ENCODE data around the gene SFRP2. TPM values are rescaled to one million over a fixed set of nuclear protein-coding genes. Genes with fewer than 3 reads are reported as not detected.

The SFRP2 gene
- total and polyA plus RNA-seq, 9 donors, result 0.63 to 96.2 (median 11.7) TPM; not detected in 3

GRCh38 chr4:153781280-153781679 is 7.6 kb downstream of the SFRP2 start:
- no peak for TF ChIP-seq EP300 (IDR thresholded peaks at IDR 0.05)
- Histone ChIP-seq H3K27ac (no peak overlapping the region), H3K4me1 (ENCODE audit: insufficient read depth) (no peaks in the 10 kb centered on the region), H3K27me3 (no peaks in the 10 kb centered on the region), H3K9me3 (no peaks in the 10 kb centered on the region), H3K4me3 (no peak overlapping the region), H3K36me3 (no peaks in the 10 kb centered on the region)
- no peak for DNase-seq
- intact Hi-C loops (cut with DNase I), result loop anchor here in 1 of 4 donors (10.0 kb wide), 1 partner anchor 534 kb away; no protein-coding TSS in a partner anchor
- WGBS, 3 donors, result 88 to 90% (median 90%) methylated on average over 17 of the region's 17 CpGs

GRCh38 chr4:153780876-153781275 is 8.0 kb downstream of the SFRP2 start:
- H3K27ac ChIP-seq, result no peak overlapping the region
- H3K9me3 ChIP-seq, result no peaks in the 10 kb centered on the region
- DNase-seq, result no peak
- no peaks in the 10 kb centered on the region for H3K27me3 ChIP-seq
- TF ChIP-seq, protein P1, sequence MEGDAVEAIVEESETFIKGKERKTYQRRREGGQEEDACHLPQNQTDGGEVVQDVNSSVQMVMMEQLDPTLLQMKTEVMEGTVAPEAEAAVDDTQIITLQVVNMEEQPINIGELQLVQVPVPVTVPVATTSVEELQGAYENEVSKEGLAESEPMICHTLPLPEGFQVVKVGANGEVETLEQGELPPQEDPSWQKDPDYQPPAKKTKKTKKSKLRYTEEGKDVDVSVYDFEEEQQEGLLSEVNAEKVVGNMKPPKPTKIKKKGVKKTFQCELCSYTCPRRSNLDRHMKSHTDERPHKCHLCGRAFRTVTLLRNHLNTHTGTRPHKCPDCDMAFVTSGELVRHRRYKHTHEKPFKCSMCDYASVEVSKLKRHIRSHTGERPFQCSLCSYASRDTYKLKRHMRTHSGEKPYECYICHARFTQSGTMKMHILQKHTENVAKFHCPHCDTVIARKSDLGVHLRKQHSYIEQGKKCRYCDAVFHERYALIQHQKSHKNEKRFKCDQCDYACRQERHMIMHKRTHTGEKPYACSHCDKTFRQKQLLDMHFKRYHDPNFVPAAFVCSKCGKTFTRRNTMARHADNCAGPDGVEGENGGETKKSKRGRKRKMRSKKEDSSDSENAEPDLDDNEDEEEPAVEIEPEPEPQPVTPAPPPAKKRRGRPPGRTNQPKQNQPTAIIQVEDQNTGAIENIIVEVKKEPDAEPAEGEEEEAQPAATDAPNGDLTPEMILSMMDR (IDR thresholded peaks at IDR 0.05), result no peak
- TF ChIP-seq POLR2A (IDR thresholded peaks at IDR 0.05) (no peak), EP300 (IDR thresholded peaks at IDR 0.05) (no peak)
- H3K4me1 ChIP-seq (ENCODE audit: insufficient read depth), result no peaks in the 10 kb centered on the region
- H3K36me3 ChIP-seq, result no peaks in the 10 kb centered on the region
- intact Hi-C loops (cut with DNase I), result loop anchor here in 1 of 4 donors (10.0 kb wide), 1 partner anchor 534 kb away; no protein-coding TSS in a partner anchor
- WGBS, 3 donors, result 65 to 79% (median 69%) methylated on average over 1 of the region's 1 CpG
- H3K4me3 ChIP-seq, result no peak overlapping the region

GRCh38 chr4:153780221-153780620 is 8.7 kb downstream of the SFRP2 start:
- TF ChIP-seq EP300 (IDR thresholded peaks at IDR 0.05) (no peak), POLR2A (IDR thresholded peaks at IDR 0.05) (no peak)
- TF ChIP-seq, protein P1 (IDR thresholded peaks at IDR 0.05), result no peak
- H3K9me3 ChIP-seq, result no peaks in the 10 kb centered on the region
- no peaks in the 10 kb centered on the region for H3K27me3 ChIP-seq
- intact Hi-C loops (cut with DNase I), result loop anchor here in 1 of 4 donors (10.0 kb wide), 1 partner anchor 535 kb away; no protein-coding TSS in a partner anchor
- no peaks in the 10 kb centered on the region for H3K4me1 ChIP-seq (ENCODE audit: insufficient read depth)
- 56 to 63% (median 60%) methylated on average over 2 of the region's 2 CpGs for WGBS, 3 donors
- DNase-seq, result no peak
- H3K27ac ChIP-seq, result no peak overlapping the region
- H3K4me3 ChIP-seq, result no peak overlapping the region
- no peaks in the 10 kb centered on the region for H3K36me3 ChIP-seq

DNA sequence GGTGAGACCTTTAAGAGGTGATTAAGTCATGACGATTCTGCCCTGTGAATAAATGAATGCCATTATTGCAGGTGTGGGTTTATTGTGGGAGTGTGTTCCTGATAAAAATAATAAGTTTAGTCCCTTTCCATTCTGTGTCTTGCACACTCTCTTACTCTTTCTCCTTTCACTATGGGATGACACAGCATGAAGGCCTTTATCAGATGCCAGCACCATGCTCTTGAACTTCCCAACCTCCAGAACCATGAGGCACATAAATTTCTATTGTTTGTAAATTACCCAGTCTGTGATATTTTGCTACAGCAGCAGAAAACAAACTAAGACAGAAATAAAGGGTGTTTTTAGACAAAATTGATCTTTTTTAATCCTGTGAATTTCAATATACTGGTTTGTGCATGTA is 10.5 kb downstream of the SFRP2 start:
- no peaks in the 10 kb centered on the region for H3K9me3 ChIP-seq
- intact Hi-C loops (cut with DNase I), result no loop called here
- no peak overlapping the region for H3K4me3 ChIP-seq
- H3K36me3 ChIP-seq, result no peaks in the 10 kb centered on the region
- no peak for DNase-seq
- TF ChIP-seq POLR2A (IDR thresholded peaks at IDR 0.05) (no peak), EP300 (IDR thresholded peaks at IDR 0.05) (no peak)
- TF ChIP-seq, protein P1 (IDR thresholded peaks at IDR 0.05), result no peak
- no peak overlapping the region for H3K27ac ChIP-seq
- H3K4me1 ChIP-seq (ENCODE audit: insufficient read depth), result no peaks in the 10 kb centered on the region
- 80 to 86% (median 86%) methylated on average over 1 of the region's 1 CpG for WGBS, 3 donors
- H3K27me3 ChIP-seq, result no peaks in the 10 kb centered on the region

DNA sequence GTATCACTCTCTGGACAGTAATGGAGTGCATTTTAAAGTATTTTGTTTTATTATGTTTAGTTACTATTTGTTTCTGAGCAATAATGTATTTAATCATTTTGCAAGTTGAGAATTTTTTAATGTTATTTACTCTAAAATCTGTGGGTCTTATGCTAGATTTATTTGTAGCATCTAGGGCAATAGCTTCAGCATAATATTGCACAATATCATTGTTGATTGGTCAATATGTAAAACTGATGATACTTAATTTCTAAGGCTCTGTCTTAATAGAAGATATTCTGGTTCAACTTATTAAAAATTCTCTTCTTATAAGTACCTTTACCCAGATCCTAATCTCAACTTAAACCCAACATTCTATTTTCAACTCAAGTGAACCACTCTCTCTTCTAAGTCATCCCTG is 11.5 kb downstream of the SFRP2 start:
- DNase-seq, result no peak
- Histone ChIP-seq H3K9me3 (no peaks in the 10 kb centered on the region), H3K27me3 (no peaks in the 10 kb centered on the region), H3K36me3 (no peaks in the 10 kb centered on the region), H3K4me3 (no peak overlapping the region), H3K4me1 (ENCODE audit: insufficient read depth) (no peaks in the 10 kb centered on the region), H3K27ac (no peak overlapping the region)
- intact Hi-C loops (cut with DNase I), result no loop called here
- TF ChIP-seq, protein P1 (IDR thresholded peaks at IDR 0.05), result no peak
- TF ChIP-seq EP300 (IDR thresholded peaks at IDR 0.05) (no peak), POLR2A (IDR thresholded peaks at IDR 0.05) (no peak)
